GM19035 (cell line): ENCODE measurements around the gene SMARCA2.

Experiments used
- ATAC-seq: cut with Tn5 transposase; IDR thresholded peaks from one replicate; pipeline ENCODE4 v1.9.1; 2021; ENCODE audit not compliant: unreplicated experiment

SMARCA2 gene

DNA sequence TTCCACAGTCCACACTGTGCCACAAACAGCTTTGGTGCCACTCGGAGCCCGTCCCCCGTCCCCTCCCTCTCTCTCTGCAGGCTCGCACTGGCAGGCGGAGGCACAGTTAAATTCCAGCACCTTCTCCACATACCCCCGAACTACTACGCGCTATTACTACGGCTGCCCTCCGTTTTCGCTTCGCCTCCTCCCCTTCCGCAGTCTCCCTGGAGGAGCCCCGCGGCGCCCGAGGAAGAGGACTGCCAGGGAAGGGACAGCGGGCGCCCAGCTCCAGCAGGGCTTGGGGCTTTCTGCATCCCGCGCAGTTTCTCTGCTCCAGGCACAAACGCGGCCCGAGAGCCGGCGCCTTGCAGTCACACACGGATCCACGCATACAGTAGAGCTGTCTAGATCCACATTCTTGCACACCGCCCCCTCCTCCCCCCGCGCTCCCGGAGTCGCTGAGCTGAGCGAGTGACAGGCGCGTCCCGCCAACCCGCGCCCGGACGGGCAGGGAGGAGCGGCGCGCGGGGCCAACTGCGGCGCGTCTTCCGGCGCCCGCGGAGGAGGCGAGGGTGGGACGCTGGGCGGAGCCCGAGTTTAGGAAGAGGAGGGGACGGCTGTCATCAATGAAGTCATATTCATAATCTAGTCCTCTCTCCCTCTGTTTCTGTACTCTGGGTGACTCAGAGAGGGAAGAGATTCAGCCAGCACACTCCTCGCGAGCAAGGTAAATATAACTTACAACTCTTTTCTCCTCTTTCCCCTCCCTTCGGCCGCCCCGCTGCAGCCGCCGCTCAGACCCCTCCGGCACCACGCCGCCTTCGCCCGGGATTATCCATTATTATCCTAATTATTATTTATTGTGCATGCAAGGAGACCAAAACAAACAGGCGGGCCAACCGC is at the start of gene SMARCA2:
TSS of gene SMARCA2 (plus strand) at position 652 of the 885 bp plus-strand sequence. CDS start 13,676 bp downstream, outside the sequence.
- peak; percentile 70 for ATAC-seq

DNA sequence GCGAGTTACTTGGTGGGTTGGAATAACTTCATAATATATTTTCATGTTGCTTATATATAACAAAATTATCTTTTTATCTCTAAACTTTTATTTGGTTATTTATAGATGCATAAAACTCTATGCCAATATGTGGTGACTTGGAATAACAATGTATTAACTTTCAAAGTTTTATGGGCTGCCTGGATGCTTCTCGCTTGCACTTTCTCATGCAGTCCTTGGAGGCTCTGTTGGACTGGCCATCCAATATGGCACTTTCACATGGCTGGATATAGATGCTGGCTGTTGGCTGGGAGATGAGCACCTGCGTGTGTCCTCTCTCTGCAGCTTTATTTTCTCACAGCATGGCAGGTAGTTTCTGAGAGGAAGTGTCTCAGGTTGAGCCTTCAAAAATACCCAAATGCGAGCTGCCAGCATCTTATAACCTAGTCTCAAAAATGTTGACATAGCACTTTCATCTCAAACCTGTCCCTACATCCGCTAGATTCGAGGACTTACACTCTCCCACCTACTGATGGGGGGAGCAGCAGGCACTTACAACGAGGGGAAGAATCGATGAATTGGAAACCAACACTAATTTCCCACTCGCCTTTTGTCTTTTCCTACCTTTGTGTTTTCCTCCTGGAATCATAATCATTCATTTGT is 48.3 kb upstream of the SMARCA2 start:
- no peak for ATAC-seq

DNA sequence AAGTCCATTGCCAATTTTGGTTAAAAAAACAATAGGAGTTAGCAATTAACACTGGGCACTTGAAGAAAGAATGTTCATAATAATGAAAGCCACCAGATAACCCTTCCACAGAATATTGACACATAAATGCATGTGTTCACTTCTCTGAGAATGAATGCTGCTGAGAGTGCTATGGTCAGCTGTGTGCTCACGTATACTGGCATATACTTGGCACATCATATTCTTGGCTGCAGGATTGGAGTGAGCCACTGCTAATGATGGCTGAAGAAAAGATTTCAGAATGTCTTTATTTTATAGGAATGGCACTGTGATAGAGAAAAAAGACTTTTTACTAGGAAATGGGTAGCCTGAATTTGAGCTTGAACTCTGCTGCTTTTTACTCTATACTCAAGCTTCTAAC is 46.0 kb upstream of the SMARCA2 start:
- no peak for ATAC-seq

DNA sequence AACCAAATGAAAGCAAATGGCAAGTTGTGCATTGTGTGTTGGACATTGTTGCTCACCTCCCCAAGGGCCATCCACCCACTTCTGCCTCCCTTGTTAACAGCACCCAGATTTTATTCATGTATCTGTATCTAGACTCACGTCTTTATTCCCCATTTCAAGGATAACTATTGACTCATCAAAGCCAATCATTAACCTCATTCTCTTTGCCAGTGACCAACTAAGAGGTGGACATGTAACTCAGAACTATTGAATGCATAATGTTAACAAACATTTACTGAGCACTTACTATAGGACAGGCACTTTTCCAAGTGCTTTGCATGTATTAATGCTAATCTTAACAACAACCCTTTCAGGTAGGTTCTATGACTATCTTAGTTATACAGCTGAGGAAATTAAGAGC is 45.2 kb upstream of the SMARCA2 start:
- ATAC-seq, result no peak

DNA sequence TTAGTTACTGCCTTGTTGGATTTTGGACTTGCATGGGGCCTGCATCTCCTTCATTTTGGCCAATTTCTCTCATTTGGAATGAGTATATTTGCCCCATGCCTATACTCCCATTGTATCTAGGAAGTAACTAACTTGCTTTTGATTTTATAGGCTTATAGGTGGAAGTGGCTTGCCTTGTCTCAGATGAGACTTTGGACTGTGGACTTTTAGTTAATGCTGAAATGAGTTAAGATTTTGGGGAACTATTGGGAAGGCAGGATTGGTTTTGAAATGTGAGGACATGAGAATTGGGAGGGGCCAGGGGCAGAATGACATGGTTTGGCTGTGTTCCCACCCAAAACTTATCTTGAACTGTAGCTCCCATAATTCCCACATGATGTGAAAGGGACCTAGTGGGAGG is 42.5 kb upstream of the SMARCA2 start:
- no peak for ATAC-seq

DNA sequence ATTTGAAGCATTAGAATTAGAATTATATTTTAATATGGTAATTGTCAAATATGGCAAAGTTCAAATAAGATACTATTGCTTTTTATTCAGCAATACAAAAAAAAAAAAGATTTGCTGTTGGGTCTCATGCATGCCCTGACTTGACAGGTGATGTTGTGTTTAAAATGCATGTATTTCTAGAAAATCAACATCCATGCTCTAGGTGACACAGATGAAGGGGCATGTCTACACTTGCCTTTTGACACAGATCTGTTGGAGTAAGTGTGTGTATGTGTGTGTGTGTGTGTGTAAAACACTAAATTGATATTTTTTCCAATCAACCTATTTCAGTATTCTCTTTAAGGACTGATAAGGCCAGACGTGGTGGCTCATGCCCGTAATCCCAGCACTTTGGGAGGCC is 38.1 kb upstream of the SMARCA2 start:
- ATAC-seq, result no peak

DNA sequence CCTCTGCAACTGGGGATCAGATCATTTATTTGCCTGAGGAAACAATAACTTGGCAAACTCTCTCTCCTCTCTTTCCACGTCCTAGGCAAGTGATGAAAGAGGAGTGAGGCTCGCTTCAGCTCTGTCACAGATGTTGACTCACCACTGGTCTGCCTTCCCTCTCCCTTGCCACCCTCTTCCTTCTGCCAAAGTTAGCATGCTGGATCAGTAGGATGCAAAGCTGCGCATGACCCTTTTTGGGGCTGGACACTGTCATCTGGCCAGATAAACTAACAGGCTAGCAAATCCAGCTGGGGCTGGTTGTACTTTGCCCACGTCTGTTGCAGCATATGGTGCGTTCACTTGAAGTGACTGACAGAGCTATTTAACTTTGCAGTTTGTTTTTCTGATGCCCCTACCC is 36.2 kb upstream of the SMARCA2 start:
- ATAC-seq, result no peak

DNA sequence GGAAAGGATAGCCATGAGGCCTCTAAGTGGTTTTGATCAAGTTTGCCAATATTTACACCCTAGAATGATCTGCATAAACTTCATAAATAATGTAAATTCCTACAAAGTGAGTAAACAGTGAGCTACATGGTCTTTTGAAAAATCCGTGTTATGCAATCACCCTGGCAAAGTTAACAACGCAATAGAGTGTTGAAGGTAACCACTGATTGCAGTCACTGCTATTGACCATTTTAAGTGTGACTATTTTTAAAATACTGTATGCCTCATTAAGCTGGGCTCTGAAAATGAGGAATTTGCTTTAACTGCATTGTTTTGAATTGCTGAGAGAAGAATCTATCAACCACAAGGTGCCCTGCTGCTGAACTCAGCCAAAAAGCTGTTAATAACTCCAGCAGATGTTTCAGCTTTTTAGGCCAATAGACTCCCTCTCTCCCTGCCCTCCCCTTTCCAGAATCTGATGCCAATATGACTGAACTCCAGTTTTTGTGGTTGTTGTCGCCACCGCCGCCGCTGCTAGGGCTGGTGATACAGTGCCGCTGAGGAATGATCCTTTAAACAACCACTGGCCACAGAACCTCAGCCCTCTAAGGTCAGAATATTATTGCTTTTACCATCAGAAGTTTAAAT is 35.3 kb upstream of the SMARCA2 start:
- ATAC-seq, result no peak

DNA sequence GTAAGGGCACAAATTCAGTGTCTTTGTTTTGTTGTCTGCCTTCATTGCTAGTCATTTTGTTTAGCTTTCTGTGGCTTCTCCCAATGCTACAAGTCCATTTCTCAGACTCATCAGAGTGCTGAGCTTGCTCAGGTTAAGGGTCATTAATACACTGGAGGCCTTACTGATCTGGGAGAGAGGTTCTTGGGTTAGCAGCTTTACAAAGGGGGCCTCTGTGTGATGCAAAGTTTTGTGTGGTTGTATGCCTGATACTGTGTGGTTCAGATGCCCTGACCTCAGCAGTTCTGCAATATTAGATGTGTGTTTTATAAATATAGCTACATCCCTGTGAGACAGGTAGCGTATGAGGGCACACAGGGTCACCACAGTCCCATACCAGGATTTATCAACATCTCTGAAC is 34.8 kb upstream of the SMARCA2 start:
- no peak for ATAC-seq

DNA sequence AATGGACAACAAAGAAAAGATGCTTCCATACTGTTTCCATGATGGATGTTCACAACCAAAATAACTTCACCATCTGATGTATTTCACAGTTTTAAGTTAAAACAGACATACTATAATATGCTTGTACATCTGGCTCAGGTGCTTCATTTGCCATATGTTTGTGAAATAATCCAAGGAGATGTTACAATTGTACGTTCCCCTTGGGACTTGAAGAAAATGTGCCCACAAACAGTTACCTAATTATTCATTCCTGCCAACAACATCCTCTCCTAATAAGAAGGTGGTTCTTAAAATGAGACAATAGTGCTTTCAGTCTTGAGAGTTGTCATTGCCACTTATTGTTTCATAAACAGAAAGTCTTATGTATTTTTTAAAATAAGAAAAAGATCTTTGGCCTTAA is 33.1 kb upstream of the SMARCA2 start:
- ATAC-seq, result no peak

DNA sequence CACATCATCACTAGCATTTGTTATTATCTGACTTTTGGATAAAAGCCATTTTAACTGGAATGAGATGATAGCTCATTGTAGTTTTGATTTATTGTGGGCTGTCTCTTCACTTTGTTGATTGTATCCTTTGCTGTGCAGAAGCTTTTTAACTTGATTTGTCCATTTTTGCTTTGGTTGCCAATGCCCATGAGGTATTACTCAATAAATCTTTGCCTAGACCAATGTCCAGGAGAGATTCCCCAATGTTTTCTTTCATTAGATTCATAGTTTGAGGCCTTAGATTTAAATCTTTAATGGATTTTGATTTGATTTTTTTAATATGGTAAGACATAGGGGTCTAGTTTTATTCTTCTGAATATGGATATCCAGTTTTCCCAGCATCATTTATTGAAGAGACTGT is 28.8 kb upstream of the SMARCA2 start:
- ATAC-seq, result no peak

DNA sequence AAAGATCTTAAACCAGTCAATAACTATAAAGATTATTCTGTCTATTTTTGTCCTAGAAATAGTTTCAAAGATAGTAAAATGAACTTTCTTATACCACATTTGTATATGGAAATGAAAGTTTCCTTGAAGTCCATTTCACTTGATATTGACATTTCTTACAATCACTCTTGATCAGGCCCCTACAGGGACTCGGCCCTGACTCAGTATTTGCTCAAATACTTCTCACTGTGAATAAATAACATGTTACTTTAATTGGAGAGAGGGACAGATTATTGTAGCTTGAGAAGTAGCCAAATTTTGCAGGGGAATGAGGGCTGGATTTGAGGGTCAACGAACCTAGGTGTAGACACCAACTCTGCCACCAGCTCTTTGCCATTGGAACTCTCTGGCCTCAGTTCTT is 25.6 kb upstream of the SMARCA2 start:
- ATAC-seq, result no peak

DNA sequence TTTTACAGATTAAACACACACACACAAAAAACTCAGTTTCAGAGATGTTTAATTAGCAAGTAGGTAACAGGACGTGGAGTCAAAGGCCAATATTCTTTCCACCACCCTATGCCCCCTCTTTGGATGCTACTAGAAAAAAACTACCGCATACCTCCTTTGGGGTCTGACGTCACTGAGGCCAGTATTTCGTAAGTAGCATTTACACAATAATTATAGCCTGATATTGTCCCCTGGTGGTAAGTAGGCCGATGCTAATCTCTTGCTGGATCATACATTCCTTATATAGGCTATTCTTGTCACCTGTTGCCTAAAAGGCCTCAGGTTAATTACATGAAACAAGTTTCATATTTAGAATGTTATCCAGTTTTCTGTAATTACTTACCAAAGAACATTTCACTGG is 21.0 kb upstream of the SMARCA2 start:
- no peak for ATAC-seq

DNA sequence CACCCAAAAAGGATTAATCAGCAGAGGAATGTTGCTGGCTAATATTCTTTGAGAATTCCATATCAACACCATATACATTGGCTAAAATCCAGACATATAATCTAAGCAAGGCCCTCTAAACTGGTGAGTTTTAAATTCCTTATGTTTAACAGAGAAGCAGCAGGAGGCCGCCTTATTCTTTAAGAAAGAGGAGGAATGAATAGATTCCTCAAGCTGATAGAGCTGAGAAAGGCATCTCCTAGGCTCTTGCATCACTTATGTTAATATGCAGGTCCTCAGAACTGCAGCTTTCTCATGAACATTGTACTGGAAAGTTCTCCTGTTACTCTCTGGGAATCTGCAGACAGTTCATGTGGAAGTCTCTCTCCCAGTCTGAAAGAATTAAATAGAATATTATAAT is 20.1 kb upstream of the SMARCA2 start:
- ATAC-seq, result no peak

DNA sequence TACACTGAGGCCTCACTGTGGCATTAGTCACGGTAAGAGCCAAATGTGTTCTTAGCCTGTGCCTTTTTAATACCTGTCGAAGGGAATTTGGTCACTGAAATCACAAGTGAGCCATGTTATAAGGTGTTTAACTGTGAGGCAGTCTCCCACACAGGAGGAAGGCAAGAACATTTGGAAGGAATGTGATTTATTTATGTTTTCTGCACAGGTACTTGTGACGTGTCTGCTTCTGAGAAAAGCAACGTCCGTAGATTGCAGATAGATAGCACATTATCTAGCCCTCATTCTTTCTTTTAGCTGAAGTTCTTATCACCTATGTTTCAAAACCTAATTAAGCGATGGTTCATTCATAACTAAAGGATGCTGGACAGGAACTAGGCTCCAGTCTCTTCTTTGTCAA is 19.0 kb upstream of the SMARCA2 start:
- ATAC-seq, result no peak

DNA sequence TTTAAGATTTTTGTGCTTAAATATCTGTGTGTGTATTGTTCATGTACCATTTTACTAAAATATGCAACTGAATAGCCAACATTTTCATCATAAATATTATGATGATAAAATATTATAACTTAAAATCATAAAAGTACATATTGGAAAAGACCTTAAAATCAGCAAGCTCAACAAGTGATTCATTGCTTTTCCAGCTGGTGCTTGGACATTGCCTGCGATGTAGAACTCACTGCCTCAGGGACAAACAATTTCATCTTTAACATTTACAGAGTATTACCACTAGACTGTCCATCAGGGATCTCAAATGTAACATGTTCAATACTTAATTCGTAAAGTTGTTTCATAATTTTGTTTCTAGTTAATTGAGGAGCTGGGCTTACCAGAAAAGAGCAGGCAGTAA is 17.5 kb upstream of the SMARCA2 start:
- no peak for ATAC-seq

DNA sequence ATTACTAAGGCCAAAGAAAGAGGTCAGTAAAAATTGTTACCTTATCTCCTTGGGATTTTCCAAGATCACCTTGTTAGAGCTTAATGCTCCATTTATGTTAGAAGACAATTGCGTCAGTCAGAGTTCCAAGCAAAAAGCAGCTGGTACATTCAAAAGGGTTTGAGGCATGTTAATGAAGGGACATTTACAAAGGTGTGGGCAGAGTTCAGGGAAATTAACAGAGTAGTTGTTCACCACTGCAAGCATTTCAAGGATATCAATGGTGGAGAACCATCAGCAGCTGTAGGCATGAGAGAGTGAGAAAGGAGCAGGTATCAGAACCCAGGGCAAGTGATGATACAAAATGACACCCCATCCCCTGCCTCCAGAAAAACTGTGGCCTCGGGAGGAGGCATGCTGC is 17.0 kb upstream of the SMARCA2 start:
- ATAC-seq, result no peak

DNA sequence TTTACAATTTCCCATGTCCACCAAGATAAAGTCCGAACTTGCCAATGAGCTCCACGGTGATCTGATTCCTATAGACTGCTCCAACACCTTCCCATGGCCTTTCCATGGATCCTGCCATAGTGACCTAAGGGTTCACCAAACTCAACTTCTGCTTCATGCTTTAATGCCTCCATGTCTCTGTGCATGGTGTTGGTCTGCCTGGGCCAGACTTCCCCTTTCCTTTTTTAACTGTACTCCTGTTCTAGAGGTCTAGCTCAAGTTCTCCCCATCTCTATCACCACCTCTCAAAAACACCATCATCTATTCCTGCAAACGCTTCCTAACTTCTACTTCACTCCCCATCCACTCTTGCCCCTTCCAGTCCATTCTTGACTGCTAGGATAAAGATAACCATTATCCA is 14.8 kb upstream of the SMARCA2 start:
- ATAC-seq, result no peak

DNA sequence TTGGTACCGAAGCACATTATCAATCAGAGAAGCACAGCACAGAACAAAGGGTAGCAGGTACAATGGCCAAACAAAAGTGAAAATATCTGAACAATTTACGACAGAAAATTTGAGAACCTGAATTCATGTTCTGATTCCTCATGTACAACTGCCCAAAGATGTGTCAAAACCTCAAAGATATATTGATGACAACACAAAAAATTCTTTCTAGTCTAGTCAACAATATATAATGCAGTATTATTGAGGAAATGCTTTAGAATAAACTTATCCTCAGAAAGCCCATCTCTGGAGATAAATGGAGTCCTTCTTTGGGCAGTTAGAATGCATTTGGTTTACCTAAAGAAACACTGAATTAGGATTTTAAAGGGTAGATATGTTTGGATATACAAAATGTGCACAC is 6.8 kb upstream of the SMARCA2 start:
- no peak for ATAC-seq

DNA sequence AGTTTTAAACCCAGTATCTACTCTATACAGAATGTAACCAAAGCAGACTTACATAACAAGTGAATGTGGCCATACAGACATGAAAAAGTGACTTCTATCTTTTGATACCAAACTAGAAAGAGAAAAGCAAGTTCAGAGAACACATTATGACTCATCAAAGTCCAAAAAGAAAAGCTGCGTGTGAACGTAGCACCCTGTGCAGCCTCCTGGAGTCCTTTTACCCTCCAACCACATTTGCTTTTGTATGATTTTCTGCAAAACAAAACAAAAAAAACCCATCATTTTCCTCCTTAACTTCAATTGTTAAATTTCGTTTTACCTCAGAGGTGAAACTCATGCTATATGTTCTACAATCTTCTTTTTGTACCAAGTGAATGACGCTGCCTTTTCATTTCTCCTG is 2.8 kb upstream of the SMARCA2 start:
- peak; percentile 23 for ATAC-seq

DNA sequence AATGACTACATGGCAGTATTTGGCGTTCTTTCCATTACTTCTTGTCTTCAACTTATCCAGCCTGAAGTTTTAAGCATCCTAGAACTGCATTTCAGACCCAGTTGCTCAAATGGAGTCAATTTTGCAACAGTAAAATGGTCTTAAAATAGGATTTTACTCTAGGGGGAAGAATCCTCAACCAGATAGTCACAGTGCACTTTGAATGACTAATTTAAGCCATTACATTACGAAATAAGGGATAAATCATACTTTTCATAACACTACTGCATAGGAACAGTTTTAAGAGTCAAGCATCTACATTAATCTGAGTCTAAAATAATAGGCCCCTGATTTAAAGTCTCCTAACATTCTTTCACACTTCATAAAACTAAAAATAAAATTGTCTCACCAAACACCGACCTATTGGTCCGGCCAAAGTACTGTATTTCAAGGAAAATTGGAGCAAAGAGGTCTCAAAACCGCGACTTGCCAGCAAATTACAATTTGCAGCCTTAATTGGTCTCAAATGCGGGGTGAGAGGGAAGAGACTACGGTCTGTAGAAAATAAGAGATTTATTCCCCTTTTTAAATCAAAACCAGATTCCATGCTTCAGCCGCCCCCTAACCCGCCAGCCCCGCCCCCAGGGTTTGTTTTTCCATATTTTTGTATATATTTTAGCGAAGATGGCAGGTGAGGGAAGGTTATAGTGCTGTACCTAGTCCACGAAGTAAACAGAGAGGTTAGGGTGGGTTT is 1.2 kb upstream of the SMARCA2 start:
- ATAC-seq, result no peak
